Middle frontal gyrus (tissue), 1 donor: ENCODE data around the gene FILIP1L.
"Not testable (repeated sequence)": the region's sequence is repeated elsewhere in the genome, so short reads cannot be mapped to it uniquely, and the experiment has no call there.

ENCODE experiments used
- DNase-seq: peaks from one replicate; pipeline ENCODE4 v3.0.0-alpha.2; 2015; ENCODE audit warnings: low spot score; ENCODE audit errors: extremely low spot score

FILIP1L gene

GRCh38 chr3:100099621-100100020 is 14.7 kb downstream of the FILIP1L start:
- DNase-seq, result no peak

- DNase-seq, result no peak
These were observed 15.6 kb downstream of the FILIP1L start for GRCh38 chr3:100098784-100099070.

- no peak for DNase-seq
These were observed 16.1 kb downstream of the FILIP1L start for GRCh38 chr3:100097919-100098783.

- DNase-seq, result no peak
These were observed 17.4 kb downstream of the FILIP1L start for GRCh38 chr3:100096866-100097265.

- DNase-seq, result not testable (repeated sequence)
These were observed 18.0 kb downstream of the FILIP1L start for GRCh38 chr3:100096286-100096685.

GRCh38 chr3:100093831-100094230 is 20.5 kb downstream of the FILIP1L start:
- DNase-seq, result no peak

- no peak for DNase-seq
These were observed 23.7 kb downstream of the FILIP1L start for GRCh38 chr3:100090669-100091005.

GRCh38 chr3:100089812-100090668 is 24.3 kb downstream of the FILIP1L start:
- no peak for DNase-seq

- no peak for DNase-seq
These were observed 25.4 kb downstream of the FILIP1L start for GRCh38 chr3:100088735-100089368.

- no peak for DNase-seq
These were observed 27.1 kb downstream of the FILIP1L start for GRCh38 chr3:100087198-100087597.

- no peak for DNase-seq
These were observed 27.9 kb downstream of the FILIP1L start for GRCh38 chr3:100086401-100086800.

- DNase-seq, result no peak
These were observed 30.0 kb downstream of the FILIP1L start for GRCh38 chr3:100084100-100084806.

- DNase-seq, result no peak
These were observed 31.1 kb downstream of the FILIP1L start for GRCh38 chr3:100083209-100083608.

GRCh38 chr3:100082714-100083113 is 31.6 kb downstream of the FILIP1L start:
- no peak for DNase-seq

GRCh38 chr3:100081986-100082692 is 32.2 kb downstream of the FILIP1L start:
- no peak for DNase-seq

- no peak for DNase-seq
These were observed 33.0 kb downstream of the FILIP1L start for GRCh38 chr3:100081311-100081710.

- no peak for DNase-seq
These were observed 33.7 kb downstream of the FILIP1L start for GRCh38 chr3:100080573-100080972.

GRCh38 chr3:100079328-100079727 is 35.0 kb downstream of the FILIP1L start:
- no peak for DNase-seq

- DNase-seq, result no peak
These were observed 37.4 kb downstream of the FILIP1L start for GRCh38 chr3:100076731-100077529.
